ENCODE results near the gene TFF1.

The TFF1 gene

GRCh38 chr21:42337276-42337675, 29.1 kb downstream of the TFF1 start:
- TF ChIP-seq, protein P1, sequence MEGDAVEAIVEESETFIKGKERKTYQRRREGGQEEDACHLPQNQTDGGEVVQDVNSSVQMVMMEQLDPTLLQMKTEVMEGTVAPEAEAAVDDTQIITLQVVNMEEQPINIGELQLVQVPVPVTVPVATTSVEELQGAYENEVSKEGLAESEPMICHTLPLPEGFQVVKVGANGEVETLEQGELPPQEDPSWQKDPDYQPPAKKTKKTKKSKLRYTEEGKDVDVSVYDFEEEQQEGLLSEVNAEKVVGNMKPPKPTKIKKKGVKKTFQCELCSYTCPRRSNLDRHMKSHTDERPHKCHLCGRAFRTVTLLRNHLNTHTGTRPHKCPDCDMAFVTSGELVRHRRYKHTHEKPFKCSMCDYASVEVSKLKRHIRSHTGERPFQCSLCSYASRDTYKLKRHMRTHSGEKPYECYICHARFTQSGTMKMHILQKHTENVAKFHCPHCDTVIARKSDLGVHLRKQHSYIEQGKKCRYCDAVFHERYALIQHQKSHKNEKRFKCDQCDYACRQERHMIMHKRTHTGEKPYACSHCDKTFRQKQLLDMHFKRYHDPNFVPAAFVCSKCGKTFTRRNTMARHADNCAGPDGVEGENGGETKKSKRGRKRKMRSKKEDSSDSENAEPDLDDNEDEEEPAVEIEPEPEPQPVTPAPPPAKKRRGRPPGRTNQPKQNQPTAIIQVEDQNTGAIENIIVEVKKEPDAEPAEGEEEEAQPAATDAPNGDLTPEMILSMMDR (IDR thresholded peaks at IDR 0.05): no peak

GRCh38 chr21:42336054-42336453, 30.3 kb downstream of the TFF1 start:
- TF ChIP-seq, protein P1 (IDR thresholded peaks at IDR 0.05): no peak

- TF ChIP-seq, protein P1 (IDR thresholded peaks at IDR 0.05): no peak
These were observed 33.6 kb downstream of the TFF1 start for GRCh38 chr21:42332557-42333317.

- TF ChIP-seq, protein P1 (IDR thresholded peaks at IDR 0.05): no peak
These were observed 34.7 kb downstream of the TFF1 start for GRCh38 chr21:42331660-42332059.

DNA sequence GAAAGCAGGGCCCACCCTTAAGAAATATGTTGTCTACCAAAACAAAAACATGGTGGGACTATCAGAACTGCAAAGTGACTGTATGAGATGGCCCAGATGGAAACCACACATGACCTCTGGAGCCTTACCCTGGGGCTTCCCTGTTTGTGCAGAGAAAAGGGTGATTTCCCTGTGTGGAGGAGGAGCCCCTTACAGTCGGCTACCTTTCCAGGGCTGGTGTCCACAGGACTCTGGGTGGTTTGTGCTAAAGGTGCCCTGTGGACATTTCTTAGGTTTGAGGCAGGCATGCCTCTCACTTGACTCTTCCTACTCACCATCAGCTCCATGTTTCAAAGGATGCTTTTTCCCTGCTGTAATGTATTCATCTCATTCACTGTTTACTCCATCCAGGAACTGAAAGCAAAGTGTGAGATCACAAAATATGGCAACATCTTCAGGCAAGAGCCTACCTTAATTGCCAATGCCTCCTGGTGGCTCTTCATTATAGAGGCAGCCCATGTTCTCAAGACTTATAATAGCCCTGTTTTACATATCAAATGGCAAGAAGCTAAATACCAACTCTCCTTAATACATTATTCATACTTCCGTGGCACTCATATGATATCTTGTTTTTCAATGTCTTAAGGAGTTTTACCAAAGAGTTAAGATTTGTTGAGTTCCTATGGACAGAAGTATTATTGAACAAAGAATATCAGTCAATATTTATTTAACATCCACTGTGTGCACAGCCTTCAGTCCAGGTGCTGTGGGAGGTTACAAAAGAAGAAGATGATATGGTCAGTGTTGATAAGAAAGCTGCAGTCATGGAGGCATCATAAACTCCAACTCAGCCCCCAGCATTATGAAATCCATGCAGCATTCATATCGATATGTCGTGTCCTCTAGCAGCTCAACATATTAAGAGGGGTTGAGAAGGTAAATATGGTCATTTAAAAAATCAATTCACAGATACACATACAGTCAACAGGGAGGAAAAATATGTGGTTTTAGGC, 35.7 kb downstream of the TFF1 start:
- TF ChIP-seq, protein P1 (IDR thresholded peaks at IDR 0.05): no peak

DNA sequence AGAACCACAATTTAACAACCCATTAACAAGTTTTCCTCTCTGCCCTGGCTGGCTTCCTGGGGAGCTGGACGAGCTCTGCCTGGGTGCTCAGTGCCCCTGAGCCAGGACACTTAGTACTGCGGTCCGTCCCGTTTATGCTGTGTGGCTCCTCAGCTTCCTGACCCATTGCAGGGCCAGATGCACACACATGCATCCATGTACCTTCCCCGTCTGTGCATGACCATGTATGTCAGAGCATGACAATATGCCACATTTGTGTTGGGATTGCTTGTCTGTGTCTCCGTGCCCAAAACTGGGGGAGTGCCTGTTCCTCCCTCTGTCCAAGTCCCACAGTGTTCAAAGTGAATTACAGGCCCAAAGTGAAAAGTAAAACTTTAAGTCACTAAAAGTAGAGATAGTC, 41.4 kb downstream of the TFF1 start:
- TF ChIP-seq, protein P1 (IDR thresholded peaks at IDR 0.05): no peak

- TF ChIP-seq, protein P1 (IDR thresholded peaks at IDR 0.05): no peak
These were observed 44.5 kb downstream of the TFF1 start for GRCh38 chr21:42321845-42322244.

Data from LNCAP (cell line).